Ishikawa (cell line): Measurements from ENCODE around the gene CES3.

ENCODE experiments used
- CEBPB ChIP-seq: IDR thresholded peaks from 2 replicates; pipeline ENCODE4 v1.6.1; 2012
- CREB1 ChIP-seq: IDR thresholded peaks from 2 replicates; pipeline ENCODE4 v1.6.1; 2012; ENCODE audit warnings: low read depth
- EGR1 ChIP-seq: IDR thresholded peaks from 2 replicates; pipeline ENCODE4 v1.6.1; 2012
- EP300 ChIP-seq: IDR thresholded peaks from 2 replicates; pipeline ENCODE4 v1.6.1; 2012; ENCODE audit warnings: borderline replicate concordance
- FOXM1 ChIP-seq: IDR thresholded peaks from 2 replicates; pipeline ENCODE4 v1.6.1; 2012; ENCODE audit warnings: low read depth, borderline replicate concordance
- MAX ChIP-seq: IDR thresholded peaks from 2 replicates; pipeline ENCODE4 v1.6.1; 2012
- RAD21 ChIP-seq: IDR thresholded peaks from 2 replicates; pipeline ENCODE4 v1.6.1; 2012; ENCODE audit warnings: low read depth
- REST ChIP-seq: IDR thresholded peaks from 2 replicates; pipeline ENCODE4 v1.6.1; 2012; ENCODE audit warnings: low read depth, mild to moderate bottlenecking
- TAF1 ChIP-seq: IDR thresholded peaks from 2 replicates; pipeline ENCODE4 v1.6.1; 2012; ENCODE audit warnings: low read depth, mild to moderate bottlenecking
- USF1 ChIP-seq: IDR thresholded peaks from 2 replicates; pipeline ENCODE4 v1.6.1; 2012
- YY1 ChIP-seq: IDR thresholded peaks from 2 replicates; pipeline ENCODE4 v1.6.1; 2012; ENCODE audit warnings: low read depth

GRCh38 chr16:66911801-66912200 is 49.3 kb upstream of the CES3 start:
- TF ChIP-seq CEBPB (no peak), FOXM1 (no peak), EP300 (no peak), YY1 (no peak), RAD21 (no peak), REST (no peak), MAX (no peak), EGR1 (no peak), CREB1 (no peak), USF1 (no peak), TAF1 (no peak)
